D341Med (cell line): ENCODE measurements around the gene HIPK1.
"Not testable (repeated sequence)": the region's sequence is repeated elsewhere in the genome, so short reads cannot be mapped to it uniquely, and the experiment has no call there.

ENCODE experiments used
- DNase-seq: peaks from one replicate; pipeline ENCODE4 v3.0.0; 2012; ENCODE audit warnings: low spot score

HIPK1 gene

GRCh38 chr1:113982949-113983348 lies 53.8 kb downstream of the HIPK1 start:
- no peak for DNase-seq

DNA sequence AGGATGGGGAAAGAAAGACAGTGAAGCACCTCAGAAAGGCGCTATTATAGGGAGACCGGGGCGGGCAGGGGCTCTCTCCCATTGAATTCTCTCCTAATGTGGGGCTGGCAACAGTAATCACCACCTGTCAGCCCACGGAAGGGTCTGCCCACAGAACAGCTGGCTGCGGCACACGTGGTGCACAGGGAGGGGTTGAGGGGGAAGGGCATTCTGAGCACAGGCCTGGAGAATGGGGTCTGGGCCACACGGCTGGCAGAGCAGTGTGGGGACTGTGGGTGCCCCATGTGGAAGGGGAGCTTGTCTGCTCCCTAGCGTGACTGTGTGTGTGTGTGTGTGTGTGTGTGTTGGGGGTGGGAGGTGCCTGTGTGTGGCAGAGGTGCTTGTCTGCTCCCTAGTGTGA lies 54.3 kb downstream of the HIPK1 start:
- no peak for DNase-seq

DNA sequence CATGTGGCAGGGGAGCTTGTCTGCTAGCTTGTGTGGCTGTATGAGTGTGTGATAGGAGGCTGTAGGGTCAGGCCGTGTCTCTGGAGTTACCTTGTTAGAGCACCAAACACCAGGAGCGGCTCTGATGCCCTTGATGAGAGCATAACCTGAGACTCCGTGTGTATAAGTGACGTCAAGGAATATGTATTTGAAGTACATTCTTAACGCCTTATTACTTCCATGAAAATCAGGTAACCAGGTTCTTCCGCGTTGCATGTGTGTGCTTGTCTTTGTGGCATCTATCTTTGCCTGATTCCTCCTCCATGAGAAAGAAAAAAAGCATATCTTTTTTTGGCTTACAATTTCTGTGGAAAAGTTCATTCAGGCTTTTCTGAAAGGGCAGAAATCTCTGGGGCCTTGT lies 54.7 kb downstream of the HIPK1 start:
- no peak for DNase-seq

GRCh38 chr1:113984710-113985109 lies 55.6 kb downstream of the HIPK1 start:
- no peak for DNase-seq

GRCh38 chr1:113986802-113987201 lies 57.7 kb downstream of the HIPK1 start:
- DNase-seq: no peak

DNA sequence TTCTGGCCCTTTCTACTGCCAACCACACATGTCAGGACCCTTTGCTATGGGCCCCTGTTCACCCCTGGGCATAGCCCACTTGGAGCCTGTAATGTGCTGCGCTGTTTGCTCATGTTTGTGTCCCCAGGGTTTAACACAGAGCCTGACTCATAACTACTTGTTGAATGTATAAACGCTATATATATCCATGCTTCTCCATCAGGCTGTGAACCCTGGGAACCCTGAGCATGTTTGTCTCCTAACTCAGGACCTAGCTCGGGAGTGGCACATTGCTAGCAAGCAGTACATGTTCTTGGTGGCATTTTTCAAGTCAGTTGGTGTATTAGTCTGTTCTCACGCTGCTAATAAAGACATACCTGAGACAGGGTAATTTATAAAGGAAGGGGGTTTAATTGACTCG lies 58.1 kb downstream of the HIPK1 start:
- DNase-seq: no peak

DNA sequence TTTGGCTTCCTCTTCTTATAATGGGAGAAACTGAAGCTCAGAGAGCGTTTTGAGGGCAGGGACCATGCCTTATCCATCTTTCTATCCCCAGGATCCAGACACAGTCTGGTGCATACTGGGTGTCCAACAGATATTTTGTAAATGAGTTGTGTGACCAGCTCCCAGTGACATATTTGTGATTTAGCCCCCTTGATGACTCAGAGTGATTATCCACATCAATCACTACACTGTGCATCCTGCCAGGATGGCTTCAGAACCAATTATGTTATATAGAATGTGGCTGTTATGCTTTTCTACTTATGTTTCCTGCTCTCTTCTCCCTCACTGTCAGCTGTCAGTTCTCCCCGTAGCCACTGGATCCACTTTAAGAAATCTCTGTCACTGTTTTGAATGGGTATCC lies 61.4 kb downstream of the HIPK1 start:
- DNase-seq: no peak

DNA sequence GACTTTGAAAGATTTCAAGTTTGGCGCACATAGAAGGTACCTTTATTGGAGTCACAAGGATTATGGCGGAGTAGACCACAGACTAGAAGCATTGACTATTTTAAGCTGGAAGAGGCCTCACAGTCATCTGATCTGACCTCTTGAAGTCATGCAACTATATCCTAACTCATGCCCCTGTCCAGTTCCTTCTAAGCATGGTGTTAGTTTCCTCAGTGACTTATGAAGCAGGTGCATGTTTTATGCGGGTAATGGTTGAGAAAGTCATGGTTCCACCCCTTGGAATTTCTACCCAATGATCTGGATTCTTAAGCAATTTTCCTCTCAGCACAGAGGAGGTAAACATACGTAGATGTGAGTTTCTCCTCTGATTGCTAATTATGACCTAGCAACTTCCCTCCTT lies 61.8 kb downstream of the HIPK1 start:
- no peak for DNase-seq

GRCh38 chr1:113991467-113991997 lies 62.4 kb downstream of the HIPK1 start:
- no peak for DNase-seq

- DNase-seq: no peak
Observed at GRCh38 chr1:113993072-113993471, 63.9 kb downstream of the HIPK1 start.

GRCh38 chr1:113993766-113994165 lies 64.6 kb downstream of the HIPK1 start:
- DNase-seq: no peak

DNA sequence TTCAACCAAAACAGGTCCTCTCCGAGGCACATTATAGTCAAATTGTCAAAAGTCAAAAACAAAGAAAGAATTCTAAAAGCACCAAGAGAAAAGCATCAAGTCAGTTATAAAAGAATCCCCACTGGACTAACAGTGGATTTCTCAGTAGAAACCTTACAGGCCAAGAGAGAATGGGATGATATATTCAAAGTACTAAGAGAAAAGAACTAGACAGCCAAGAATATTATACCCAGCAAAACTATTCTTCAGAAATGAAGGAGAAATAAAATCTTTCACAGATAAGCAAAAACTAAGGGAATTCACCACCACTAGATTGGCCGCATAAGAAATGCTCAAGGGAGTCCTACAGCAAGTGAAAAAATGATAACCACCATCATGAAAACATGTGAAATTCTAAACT lies 66.3 kb downstream of the HIPK1 start:
- DNase-seq: no peak

DNA sequence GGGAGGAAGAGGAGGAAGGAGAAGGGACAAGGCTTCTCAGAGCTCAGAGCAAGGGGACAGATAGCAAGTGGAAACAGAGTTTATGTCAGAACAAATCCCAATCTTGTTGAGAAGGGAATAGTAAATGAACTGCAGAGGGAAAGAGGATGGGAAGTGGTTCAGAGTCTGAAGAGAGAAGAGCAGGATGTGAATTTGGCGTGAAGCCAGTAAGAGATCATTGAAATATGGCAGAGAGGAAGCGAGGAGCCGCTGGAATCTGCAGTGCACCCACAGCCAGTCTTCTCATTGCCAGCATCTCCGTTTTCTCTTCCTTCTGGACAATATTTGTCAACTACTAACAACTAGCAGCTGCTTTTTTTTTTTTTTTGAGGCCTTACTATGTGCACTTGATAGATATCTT lies 69.2 kb downstream of the HIPK1 start:
- DNase-seq: no peak

DNA sequence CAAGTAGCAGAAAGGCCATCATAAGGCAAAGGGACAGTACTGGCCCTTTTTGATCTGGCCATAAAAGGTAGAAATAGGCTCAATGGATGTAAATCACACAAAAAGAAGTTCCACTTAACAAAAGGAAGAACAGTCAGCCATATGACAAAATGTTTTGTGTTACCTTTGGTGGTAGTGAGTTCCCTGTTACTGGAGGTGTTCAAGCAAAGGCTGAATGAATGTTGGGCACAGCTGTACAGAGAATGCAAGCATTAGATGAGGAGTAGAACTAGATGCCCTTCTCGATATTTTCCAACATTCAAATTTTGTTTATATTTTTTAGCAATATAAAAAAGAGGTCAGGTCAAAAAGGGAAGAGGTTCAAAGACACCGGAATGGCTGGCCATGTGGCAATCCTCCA lies 70.1 kb downstream of the HIPK1 start:
- no peak for DNase-seq

DNA sequence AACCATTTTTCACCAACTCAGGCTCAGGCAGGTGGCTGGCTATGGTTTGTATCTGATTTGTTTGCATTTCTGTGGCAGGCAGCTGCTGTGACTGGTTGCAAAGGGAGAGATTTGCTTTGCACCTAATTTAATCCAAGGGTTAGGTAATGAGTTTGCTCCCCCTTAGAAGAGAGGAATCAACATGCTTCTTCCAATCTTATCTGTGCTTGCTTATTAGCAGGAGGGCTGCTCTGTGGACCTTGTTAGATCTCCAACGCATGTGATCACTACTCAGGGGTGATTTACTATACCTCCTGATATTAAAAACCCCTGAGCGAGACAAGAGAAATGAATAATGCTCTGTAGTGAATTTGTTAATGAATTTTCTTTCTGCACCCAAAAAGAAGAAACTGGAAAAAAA lies 70.7 kb downstream of the HIPK1 start:
- DNase-seq: no peak

DNA sequence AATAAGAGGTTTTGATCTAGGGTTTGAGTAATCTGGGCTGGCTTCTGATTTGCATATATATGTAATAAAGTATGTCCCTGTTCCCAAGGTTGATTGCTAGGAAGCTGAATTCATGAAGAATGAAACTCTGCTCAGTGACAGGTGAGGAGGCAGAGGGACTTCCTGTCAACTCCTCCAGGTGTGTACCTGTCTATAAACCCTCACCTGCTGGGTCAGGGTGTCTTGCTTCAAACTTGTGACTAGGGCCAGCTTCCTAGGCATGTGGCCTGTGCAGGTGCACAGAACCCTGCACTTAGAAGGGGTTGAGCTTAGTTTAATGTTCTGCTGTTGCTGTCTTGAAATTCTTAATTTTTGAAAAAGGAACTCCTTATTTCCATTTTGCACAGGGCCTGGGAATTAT lies 71.3 kb downstream of the HIPK1 start:
- no peak for DNase-seq

- DNase-seq: no peak
Observed at GRCh38 chr1:114002492-114003239, 73.5 kb downstream of the HIPK1 start.

- DNase-seq: no peak
Observed at GRCh38 chr1:114003431-114003830, 74.3 kb downstream of the HIPK1 start.

DNA sequence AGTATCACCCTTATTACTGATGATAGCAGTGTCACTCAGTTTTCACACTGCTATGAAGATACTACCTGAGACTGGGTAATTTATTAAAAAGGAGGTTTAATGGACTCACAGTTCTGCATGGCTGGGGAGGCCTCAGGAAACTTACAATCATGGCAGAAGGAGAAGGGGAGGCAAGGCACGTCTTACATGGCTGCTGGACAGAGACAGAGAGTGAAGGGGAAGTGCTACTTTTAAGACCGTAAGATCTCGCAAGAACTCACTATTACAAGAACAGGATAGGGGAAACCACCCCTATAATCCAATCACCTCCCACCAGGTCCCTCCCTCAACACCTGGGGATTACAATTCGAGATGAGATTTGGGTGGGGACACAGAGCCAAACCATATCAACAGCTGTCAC lies 77.7 kb downstream of the HIPK1 start:
- not testable (repeated sequence) for DNase-seq

DNA sequence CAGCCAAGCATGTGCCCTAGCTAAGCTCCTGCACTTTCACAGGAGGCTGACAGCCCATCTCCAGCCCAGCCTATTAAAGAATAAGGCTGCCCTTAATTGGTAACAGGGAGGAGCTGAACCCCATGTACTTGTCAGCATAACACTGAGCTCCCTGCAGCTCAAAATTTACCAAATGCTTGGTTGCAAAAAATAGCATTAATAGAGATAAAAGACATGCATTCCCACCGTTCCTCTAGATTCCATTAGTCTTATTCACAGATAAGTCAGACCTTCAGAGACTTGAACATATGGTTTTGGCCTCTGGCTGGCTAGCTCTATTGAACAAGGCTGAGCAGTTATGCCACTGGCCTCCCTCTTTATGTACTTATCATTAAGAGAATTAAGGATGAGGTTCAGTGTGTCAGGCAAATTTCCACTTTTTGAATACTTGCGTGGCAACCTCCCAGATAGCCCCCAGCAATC lies 79.4 kb downstream of the HIPK1 start:
- DNase-seq: no peak

GRCh38 chr1:114008993-114009392 lies 79.9 kb downstream of the HIPK1 start:
- no peak for DNase-seq

- DNase-seq: no peak
Observed at GRCh38 chr1:114009393-114009792, 80.3 kb downstream of the HIPK1 start.

GRCh38 chr1:114010433-114011184 lies 81.5 kb downstream of the HIPK1 start:
- DNase-seq: no peak
